Parathyroid adenoma (tissue), 2 donors: ENCODE measurements around the gene SYT7.
"Not testable (repeated sequence)": the region's sequence is repeated elsewhere in the genome, so short reads cannot be mapped to it uniquely, and the experiment has no call there.

ENCODE experiments used
- H2AFZ ChIP-seq: fragments of 300-600 bp; sonication (generic); one replicate; pipeline ENCODE4 v1.7.0; 2017; ENCODE audit warnings: antibody characterized with exemption, mild to moderate bottlenecking
- H3K27ac ChIP-seq: fragments of 300-600 bp; sonication (generic); one replicate; pipeline ENCODE4 v1.7.0; 2017
- H3K27me3 ChIP-seq: fragments of 300-600 bp; sonication (generic); one replicate; pipeline ENCODE4 v1.7.0; 2017; ENCODE audit warnings: low read length; ENCODE audit not compliant: control insufficient read depth, insufficient read depth
- H3K36me3 ChIP-seq: fragments of 300-600 bp; sonication (generic); one replicate; pipeline ENCODE4 v1.7.0; 2017; ENCODE audit warnings: low read length; ENCODE audit not compliant: control insufficient read depth, insufficient read depth
- H3K4me1 ChIP-seq: fragments of 300-600 bp; sonication (generic); one replicate; pipeline ENCODE4 v1.7.0; 2017; ENCODE audit warnings: control low read depth
- H3K4me2 ChIP-seq: fragments of 300-600 bp; sonication (generic); one replicate; pipeline ENCODE4 v1.7.0; 2017; ENCODE audit warnings: low read length
- H3K4me3 ChIP-seq: fragments of 300-600 bp; sonication (generic); one replicate; pipeline ENCODE4 v1.7.0; 2017; ENCODE audit warnings: low read depth, low read length
- H3K79me2 ChIP-seq: fragments of 300-600 bp; sonication (generic); one replicate; pipeline ENCODE4 v1.7.0; 2017; ENCODE audit warnings: control low read depth
- H3K9ac ChIP-seq: fragments of 300-600 bp; sonication (generic); one replicate; pipeline ENCODE4 v1.7.0; 2017; ENCODE audit warnings: mild to moderate bottlenecking
- H3K9me3 ChIP-seq: fragments of 300-600 bp; sonication (generic); one replicate; pipeline ENCODE4 v1.7.0; 2017; ENCODE audit warnings: low read length; ENCODE audit not compliant: control insufficient read depth
- TF ChIP-seq, protein P1 (sequence below): fragments of 300-600 bp; sonication (generic); IDR thresholded peaks from one replicate; pipeline ENCODE4 v1.7.0; 2017; ENCODE audit warnings: antibody characterized with exemption, mild to moderate bottlenecking
- donor health status: primary hyperparathyroidism.

Gene SYT7

DNA sequence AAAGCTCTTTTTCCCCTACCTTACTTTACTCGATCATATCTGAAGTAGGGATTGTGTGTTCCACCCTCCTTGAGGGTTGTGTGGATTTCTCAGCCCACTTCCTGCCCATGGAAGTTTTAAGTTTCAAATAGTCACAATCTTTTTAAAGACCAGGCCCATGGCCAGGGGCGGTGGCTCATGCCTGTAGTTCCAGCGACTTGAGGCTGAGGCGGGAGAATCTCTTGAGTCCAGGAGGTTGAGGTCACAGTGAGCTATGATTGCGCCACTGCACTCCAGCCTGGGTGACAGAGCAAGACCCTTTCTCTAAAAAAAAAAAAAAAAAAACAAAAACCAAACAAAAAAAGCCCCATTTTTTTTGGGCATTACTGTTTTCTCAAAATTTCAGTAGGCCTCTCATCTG, 108.6 kb downstream of the SYT7 start:
- no peaks in the 10 kb centered on the region for H3K27me3 ChIP-seq
- H3K27ac ChIP-seq = peak overlapping the region; percentile 60
- H3K9me3 ChIP-seq = no peaks in the 10 kb centered on the region
- no peak overlapping the region for H3K4me2 ChIP-seq
- no peak overlapping the region for H2AFZ ChIP-seq
- H3K36me3 ChIP-seq = no peaks in the 10 kb centered on the region
- TF ChIP-seq, protein P1, sequence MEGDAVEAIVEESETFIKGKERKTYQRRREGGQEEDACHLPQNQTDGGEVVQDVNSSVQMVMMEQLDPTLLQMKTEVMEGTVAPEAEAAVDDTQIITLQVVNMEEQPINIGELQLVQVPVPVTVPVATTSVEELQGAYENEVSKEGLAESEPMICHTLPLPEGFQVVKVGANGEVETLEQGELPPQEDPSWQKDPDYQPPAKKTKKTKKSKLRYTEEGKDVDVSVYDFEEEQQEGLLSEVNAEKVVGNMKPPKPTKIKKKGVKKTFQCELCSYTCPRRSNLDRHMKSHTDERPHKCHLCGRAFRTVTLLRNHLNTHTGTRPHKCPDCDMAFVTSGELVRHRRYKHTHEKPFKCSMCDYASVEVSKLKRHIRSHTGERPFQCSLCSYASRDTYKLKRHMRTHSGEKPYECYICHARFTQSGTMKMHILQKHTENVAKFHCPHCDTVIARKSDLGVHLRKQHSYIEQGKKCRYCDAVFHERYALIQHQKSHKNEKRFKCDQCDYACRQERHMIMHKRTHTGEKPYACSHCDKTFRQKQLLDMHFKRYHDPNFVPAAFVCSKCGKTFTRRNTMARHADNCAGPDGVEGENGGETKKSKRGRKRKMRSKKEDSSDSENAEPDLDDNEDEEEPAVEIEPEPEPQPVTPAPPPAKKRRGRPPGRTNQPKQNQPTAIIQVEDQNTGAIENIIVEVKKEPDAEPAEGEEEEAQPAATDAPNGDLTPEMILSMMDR = no peak
- H3K4me1 ChIP-seq = no peaks in the 10 kb centered on the region
- no peaks in the 10 kb centered on the region for H3K79me2 ChIP-seq
- H3K9ac ChIP-seq = no peak overlapping the region
- H3K4me3 ChIP-seq = no peak overlapping the region

DNA sequence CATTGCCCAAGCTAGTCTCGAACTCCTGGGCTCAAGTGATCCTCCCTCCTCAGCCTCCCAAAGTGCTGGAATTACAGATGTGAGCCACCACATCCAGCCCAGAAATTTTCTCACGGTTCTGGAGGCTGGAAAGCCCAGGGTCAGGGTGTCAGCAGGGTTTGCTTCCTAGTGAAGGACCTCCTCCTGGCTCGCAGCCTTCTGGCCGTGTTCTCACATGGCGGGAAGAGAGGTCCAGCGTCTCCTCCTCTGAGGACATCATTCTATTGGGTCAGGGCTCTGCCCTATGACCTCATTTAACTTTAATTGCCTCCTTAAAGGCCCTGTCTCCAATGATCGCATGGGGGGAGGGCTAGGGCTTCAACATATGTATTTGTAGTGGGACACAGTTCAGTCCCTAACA, 112.9 kb downstream of the SYT7 start:
- no peak overlapping the region for H3K4me3 ChIP-seq
- no peak overlapping the region for H3K27ac ChIP-seq
- H3K9me3 ChIP-seq = no peaks in the 10 kb centered on the region
- no peaks in the 10 kb centered on the region for H3K79me2 ChIP-seq
- H2AFZ ChIP-seq = no peak overlapping the region
- H3K36me3 ChIP-seq = no peaks in the 10 kb centered on the region
- H3K4me2 ChIP-seq = no peak overlapping the region
- TF ChIP-seq, protein P1 = no peak
- no peak overlapping the region for H3K9ac ChIP-seq
- H3K27me3 ChIP-seq = no peaks in the 10 kb centered on the region
- H3K4me1 ChIP-seq = no peaks in the 10 kb centered on the region

DNA sequence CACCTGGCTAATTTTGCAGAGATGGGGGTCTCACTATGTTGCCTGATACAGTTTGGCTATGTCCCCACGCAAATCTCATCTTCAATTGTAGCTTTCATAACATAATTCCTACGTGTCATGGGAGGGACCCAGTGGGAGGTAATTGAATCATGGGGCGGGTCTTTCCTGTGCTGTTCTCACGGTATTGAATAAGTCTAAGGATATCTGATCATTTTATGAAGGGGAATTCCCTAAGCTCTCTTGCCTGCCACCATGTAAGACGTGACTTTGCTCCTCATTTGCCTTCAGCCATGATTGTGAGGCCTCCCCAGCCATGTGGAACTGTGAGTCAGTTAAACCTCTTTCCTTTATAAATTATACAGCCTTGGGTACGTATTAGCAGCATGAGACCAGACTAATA, 113.3 kb downstream of the SYT7 start:
- not testable (repeated sequence) for H3K9ac ChIP-seq, H3K27ac ChIP-seq, H3K79me2 ChIP-seq, H3K36me3 ChIP-seq, H3K9me3 ChIP-seq, H3K4me3 ChIP-seq, H3K27me3 ChIP-seq, H3K4me1 ChIP-seq, H3K4me2 ChIP-seq, H2AFZ ChIP-seq
